ENCODE measurements around the gene LRRC57.

LRRC57 gene

DNA sequence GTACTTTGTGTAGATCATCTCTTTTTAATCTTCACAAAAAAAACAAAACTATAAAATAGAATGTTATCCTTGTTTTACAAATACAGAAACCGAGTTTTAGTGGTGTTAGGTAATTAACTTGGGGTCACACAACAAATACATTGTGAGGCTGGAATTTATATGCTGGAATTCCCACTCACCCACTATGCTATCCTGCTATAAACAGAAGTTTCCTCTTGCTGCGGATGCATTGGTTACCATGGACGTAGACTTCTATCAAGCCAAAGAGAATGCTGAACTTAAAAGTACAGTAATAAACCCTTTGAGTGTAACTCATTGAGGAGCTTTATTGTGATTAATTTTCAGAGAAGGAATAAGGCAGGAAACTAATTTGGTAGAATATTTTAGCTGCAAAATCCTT lies 44.0 kb downstream of the LRRC57 start:
- no peak for TF ChIP-seq TCF12 (IDR thresholded peaks at IDR 0.05; ENCODE audit: low read depth)
- no peak for TF ChIP-seq TAF1 (IDR thresholded peaks at IDR 0.05; ENCODE audit: low read depth)
- no peak for TF ChIP-seq YY1 (IDR thresholded peaks at IDR 0.05; ENCODE audit: low read depth)
- TF ChIP-seq, protein P1, sequence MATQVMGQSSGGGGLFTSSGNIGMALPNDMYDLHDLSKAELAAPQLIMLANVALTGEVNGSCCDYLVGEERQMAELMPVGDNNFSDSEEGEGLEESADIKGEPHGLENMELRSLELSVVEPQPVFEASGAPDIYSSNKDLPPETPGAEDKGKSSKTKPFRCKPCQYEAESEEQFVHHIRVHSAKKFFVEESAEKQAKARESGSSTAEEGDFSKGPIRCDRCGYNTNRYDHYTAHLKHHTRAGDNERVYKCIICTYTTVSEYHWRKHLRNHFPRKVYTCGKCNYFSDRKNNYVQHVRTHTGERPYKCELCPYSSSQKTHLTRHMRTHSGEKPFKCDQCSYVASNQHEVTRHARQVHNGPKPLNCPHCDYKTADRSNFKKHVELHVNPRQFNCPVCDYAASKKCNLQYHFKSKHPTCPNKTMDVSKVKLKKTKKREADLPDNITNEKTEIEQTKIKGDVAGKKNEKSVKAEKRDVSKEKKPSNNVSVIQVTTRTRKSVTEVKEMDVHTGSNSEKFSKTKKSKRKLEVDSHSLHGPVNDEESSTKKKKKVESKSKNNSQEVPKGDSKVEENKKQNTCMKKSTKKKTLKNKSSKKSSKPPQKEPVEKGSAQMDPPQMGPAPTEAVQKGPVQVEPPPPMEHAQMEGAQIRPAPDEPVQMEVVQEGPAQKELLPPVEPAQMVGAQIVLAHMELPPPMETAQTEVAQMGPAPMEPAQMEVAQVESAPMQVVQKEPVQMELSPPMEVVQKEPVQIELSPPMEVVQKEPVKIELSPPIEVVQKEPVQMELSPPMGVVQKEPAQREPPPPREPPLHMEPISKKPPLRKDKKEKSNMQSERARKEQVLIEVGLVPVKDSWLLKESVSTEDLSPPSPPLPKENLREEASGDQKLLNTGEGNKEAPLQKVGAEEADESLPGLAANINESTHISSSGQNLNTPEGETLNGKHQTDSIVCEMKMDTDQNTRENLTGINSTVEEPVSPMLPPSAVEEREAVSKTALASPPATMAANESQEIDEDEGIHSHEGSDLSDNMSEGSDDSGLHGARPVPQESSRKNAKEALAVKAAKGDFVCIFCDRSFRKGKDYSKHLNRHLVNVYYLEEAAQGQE (IDR thresholded peaks at IDR 0.05; ENCODE audit: low read depth), result no peak

DNA sequence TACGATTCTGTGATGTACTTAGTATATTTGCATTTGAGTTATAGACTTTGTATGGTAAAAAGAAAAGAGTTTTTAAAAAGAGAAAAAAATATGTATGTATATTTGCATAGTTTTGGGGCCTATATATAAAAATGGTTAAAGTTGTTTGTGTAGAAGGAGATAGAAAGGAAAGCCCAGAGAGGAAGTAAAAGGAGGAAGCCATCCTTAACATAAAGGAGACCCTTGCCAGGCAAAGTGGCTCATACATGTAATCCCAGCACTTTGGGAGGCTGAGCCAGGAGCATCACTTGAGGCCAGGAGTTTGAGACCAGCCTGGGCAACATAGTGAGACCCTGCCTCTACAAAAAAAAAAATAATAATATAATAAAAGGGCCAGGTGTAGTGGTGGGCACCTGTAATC lies 44.8 kb downstream of the LRRC57 start:
- TF ChIP-seq TAF1 (IDR thresholded peaks at IDR 0.05; ENCODE audit: low read depth) (no peak), FOXM1 (IDR thresholded peaks at IDR 0.05; ENCODE audit: borderline replicate concordance, low read depth) (no peak), EP300 (IDR thresholded peaks at IDR 0.05; ENCODE audit: borderline replicate concordance) (no peak), NFIC (IDR thresholded peaks at IDR 0.05) (no peak), ZBTB7A (IDR thresholded peaks at IDR 0.05; ENCODE audit: low read depth) (no peak), CEBPB (IDR thresholded peaks at IDR 0.05) (no peak), CREB1 (IDR thresholded peaks at IDR 0.05; ENCODE audit: low read depth) (no peak), RAD21 (IDR thresholded peaks at IDR 0.05; ENCODE audit: low read depth) (no peak), EGR1 (IDR thresholded peaks at IDR 0.05) (no peak), TCF12 (IDR thresholded peaks at IDR 0.05; ENCODE audit: low read depth) (no peak), TEAD4 (IDR thresholded peaks at IDR 0.05) (no peak), YY1 (IDR thresholded peaks at IDR 0.05; ENCODE audit: low read depth) (no peak)
- TF ChIP-seq, protein P2, sequence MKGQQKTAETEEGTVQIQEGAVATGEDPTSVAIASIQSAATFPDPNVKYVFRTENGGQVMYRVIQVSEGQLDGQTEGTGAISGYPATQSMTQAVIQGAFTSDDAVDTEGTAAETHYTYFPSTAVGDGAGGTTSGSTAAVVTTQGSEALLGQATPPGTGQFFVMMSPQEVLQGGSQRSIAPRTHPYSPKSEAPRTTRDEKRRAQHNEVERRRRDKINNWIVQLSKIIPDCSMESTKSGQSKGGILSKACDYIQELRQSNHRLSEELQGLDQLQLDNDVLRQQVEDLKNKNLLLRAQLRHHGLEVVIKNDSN (IDR thresholded peaks at IDR 0.05), result no peak
- TF ChIP-seq, protein P1 (IDR thresholded peaks at IDR 0.05; ENCODE audit: low read depth), result no peak
- TF ChIP-seq, protein P3, sequence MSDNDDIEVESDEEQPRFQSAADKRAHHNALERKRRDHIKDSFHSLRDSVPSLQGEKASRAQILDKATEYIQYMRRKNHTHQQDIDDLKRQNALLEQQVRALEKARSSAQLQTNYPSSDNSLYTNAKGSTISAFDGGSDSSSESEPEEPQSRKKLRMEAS (IDR thresholded peaks at IDR 0.05), result no peak

DNA sequence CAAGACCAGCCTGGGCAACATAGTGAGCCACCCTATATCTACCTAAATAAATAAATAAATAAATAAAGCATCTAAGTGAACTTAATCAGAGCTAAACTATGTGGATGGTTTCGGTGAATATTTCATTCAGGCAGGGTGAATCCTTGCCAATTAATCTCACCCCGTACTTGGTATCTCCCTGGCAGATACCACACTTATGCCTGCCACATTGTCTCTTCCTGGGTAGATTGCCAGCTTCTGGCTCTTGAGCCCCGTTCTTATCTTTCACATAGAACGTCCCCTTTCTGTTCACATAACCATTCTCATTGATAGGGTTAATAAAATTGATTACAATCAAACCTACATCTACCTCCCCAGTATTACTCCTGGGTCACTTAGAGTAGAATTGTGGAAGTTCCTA lies 46.1 kb downstream of the LRRC57 start:
- TF ChIP-seq EGR1 (IDR thresholded peaks at IDR 0.05) (no peak), YY1 (IDR thresholded peaks at IDR 0.05; ENCODE audit: low read depth) (no peak), NFIC (IDR thresholded peaks at IDR 0.05) (no peak), FOXM1 (IDR thresholded peaks at IDR 0.05; ENCODE audit: borderline replicate concordance, low read depth) (no peak), ZBTB7A (IDR thresholded peaks at IDR 0.05; ENCODE audit: low read depth) (no peak), TCF12 (IDR thresholded peaks at IDR 0.05; ENCODE audit: low read depth) (no peak), RAD21 (IDR thresholded peaks at IDR 0.05; ENCODE audit: low read depth) (no peak), CEBPB (IDR thresholded peaks at IDR 0.05) (no peak), TAF1 (IDR thresholded peaks at IDR 0.05; ENCODE audit: low read depth) (no peak), CREB1 (IDR thresholded peaks at IDR 0.05; ENCODE audit: low read depth) (no peak), TEAD4 (IDR thresholded peaks at IDR 0.05) (no peak), EP300 (IDR thresholded peaks at IDR 0.05; ENCODE audit: borderline replicate concordance) (no peak)
- TF ChIP-seq, protein P3 (IDR thresholded peaks at IDR 0.05), result no peak
- TF ChIP-seq, protein P1 (IDR thresholded peaks at IDR 0.05; ENCODE audit: low read depth), result no peak
- TF ChIP-seq, protein P2 (IDR thresholded peaks at IDR 0.05), result no peak

DNA sequence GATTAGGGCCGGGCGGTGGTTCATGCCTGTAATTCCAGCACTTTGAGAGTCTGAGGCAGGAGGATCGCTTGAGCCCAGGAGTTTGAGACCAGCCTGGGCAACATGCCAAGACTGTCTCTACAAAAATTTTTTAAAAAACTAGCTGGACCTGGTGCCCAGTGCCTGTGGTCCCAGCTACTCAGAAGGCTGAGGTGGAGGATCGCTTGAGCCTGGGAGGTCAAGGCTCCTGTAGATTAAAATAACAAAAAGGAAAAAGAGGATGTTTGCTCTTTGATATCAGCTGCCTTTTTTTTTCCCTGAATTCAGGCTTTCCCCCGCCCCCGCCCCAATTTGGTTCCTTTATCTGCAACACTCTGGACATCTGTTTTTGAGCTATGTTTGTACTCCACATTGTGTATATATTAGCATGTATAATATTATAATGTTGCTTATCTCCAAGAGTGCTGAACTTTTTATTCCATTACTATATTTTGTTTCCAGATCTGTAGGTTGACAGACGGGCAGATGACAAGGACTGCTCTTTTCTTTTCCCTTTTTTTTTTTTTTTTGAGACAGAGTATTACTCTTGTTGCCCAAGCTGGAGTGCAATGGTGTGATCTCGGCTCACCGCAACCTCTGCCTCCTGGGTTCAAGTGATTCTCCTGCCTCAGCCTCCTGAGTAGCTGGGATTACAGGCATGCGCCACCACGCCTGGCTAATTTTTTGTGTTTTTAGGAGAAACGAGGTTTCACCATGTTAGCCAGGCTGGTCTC lies 48.6 kb downstream of the LRRC57 start:
- TF ChIP-seq TEAD4 (IDR thresholded peaks at IDR 0.05), result no peak
- no peak for TF ChIP-seq TAF1 (IDR thresholded peaks at IDR 0.05; ENCODE audit: low read depth)
- TF ChIP-seq CEBPB (IDR thresholded peaks at IDR 0.05), result no peak
- TF ChIP-seq YY1 (IDR thresholded peaks at IDR 0.05; ENCODE audit: low read depth), result no peak
- TF ChIP-seq, protein P3 (IDR thresholded peaks at IDR 0.05), result no peak
- TF ChIP-seq EGR1 (IDR thresholded peaks at IDR 0.05), result no peak
- TF ChIP-seq TCF12 (IDR thresholded peaks at IDR 0.05; ENCODE audit: low read depth), result no peak
- TF ChIP-seq, protein P1 (IDR thresholded peaks at IDR 0.05; ENCODE audit: low read depth), result no peak
- no peak for TF ChIP-seq EP300 (IDR thresholded peaks at IDR 0.05; ENCODE audit: borderline replicate concordance)
- TF ChIP-seq FOXM1 (IDR thresholded peaks at IDR 0.05; ENCODE audit: borderline replicate concordance, low read depth), result no peak
- TF ChIP-seq RAD21 (IDR thresholded peaks at IDR 0.05; ENCODE audit: low read depth), result no peak
- TF ChIP-seq, protein P2 (IDR thresholded peaks at IDR 0.05), result no peak
- no peak for TF ChIP-seq CREB1 (IDR thresholded peaks at IDR 0.05; ENCODE audit: low read depth)
- no peak for TF ChIP-seq NFIC (IDR thresholded peaks at IDR 0.05)

Data from Ishikawa (cell line).